GM19240 (cell line): ENCODE data around the gene RTBDN.
A peak's percentile ranks its signal among the peaks of the same experiment; 100 is the strongest.

Source experiments
- DNase-seq: peaks from one replicate; pipeline ENCODE4 v3.0.0; 2011; ENCODE audit warnings: low spot score; ENCODE audit not compliant: insufficient read length

Gene RTBDN

GRCh38 chr19:12782424-12783290 lies 51.7 kb downstream of the RTBDN start:
- no peak for DNase-seq

DNA sequence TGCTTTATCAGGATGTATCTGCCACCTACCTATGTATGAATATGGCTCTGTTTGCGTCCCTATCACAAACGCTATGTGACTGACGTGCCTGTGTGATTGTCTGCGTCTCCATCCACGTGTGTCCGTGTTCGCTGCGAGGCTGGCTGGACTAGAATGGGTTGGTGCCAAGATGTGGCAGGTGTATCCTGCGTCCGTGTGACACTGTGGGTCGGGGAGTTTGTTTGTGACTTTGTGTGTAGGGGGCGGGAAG lies 52.3 kb downstream of the RTBDN start:
- DNase-seq: no peak

DNA sequence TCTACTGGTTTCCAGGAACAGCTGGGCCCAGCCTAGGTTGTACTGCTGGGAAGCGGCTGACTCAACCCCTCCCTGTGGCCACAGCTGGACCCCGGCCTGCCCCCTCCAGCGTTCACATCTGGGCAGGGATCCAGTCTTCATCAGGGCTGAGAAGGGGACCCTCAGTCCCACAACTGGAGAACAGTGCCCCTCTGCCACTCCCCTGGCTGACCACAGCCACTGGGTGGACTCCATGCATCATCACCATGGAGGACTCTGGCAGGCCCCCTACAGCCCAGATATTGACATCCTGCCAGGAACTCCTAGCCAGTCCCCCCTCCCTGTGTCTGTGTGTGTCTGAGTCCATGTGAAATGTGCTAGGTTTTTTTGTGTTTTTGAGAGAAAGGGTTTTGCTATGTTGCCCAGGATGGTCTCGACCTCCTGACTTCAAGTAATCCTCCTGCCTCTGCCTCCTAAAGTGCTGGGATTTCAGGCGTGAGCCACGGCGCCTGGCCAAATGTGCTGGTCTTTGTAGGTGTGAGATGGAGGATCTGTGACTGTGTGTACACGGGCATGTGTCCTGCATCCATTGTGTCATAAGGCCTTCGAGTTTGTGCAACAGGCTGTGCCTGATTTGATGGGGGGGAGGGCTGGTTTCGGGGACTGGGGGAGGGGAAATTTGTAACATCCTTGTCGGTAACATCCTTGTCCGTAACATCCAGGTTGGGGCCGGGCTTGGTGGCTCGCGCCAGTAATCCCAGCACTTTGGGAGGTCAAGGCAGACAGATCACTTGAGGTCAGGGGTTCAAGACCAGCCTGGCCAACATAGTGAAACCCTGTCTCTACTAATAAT lies 55.0 kb downstream of the RTBDN start:
- no peak for DNase-seq

DNA sequence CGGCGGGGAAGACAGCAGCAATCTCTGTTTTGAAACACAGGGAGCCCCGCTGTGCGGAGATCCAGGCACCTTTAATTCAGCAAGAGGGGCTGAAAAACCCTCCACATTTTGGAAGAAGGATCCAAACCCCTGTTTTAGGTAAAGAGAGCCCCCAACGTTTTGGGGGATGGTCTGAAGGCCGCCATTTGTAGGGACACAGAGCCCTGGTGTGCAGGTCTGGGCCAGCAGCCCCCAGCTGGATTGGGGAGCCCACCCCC lies 55.5 kb downstream of the RTBDN start:
- DNase-seq: no peak

- no peak for DNase-seq
Observed at GRCh38 chr19:12778017-12778904, 56.1 kb downstream of the RTBDN start.

GRCh38 chr19:12777217-12778016 lies 57.0 kb downstream of the RTBDN start:
- peak; percentile 68 for DNase-seq
